ENCODE results near the gene UNC80. TPM values are rescaled to one million over a fixed set of nuclear protein-coding genes. Genes with fewer than 3 reads are reported as not detected.

UNC80 gene
- total RNA-seq, 1 donor from 2014 or later, result 0.79 TPM

GRCh38 chr2:210022824-210023223, 251.2 kb downstream of the UNC80 start:
- DNase-seq, result no peak

GRCh38 chr2:210027608-210028007, 256.0 kb downstream of the UNC80 start:
- DNase-seq, result no peak

- no peak for DNase-seq
These were observed 256.5 kb downstream of the UNC80 start for GRCh38 chr2:210028178-210028577.

GRCh38 chr2:210034087-210034683, 262.6 kb downstream of the UNC80 start:
- no peak for DNase-seq

GRCh38 chr2:210035679-210036078, 264.0 kb downstream of the UNC80 start:
- DNase-seq, result no peak

- DNase-seq, result no peak
These were observed 266.4 kb downstream of the UNC80 start for GRCh38 chr2:210038078-210038477.

GRCh38 chr2:210046851-210047500, 275.3 kb downstream of the UNC80 start:
- no peak for DNase-seq

Small RNAs within 50 kb of the gene (small RNA-seq; reads per million reads assigned to genes)
- gene RNA5SP118 (ENCODE audit: low replicate concordance), result not detected

Other genes with a start within 250 kb of the UNC80 start
- gene RPE, start 230.8 kb downstream of the UNC80 start, total RNA-seq, result 49.7 TPM